ENCODE data around the gene CD160.

GRCh38 chr1:145720878-145721671 is 1.8 kb downstream of the CD160 start:
- TF ChIP-seq, protein P1, sequence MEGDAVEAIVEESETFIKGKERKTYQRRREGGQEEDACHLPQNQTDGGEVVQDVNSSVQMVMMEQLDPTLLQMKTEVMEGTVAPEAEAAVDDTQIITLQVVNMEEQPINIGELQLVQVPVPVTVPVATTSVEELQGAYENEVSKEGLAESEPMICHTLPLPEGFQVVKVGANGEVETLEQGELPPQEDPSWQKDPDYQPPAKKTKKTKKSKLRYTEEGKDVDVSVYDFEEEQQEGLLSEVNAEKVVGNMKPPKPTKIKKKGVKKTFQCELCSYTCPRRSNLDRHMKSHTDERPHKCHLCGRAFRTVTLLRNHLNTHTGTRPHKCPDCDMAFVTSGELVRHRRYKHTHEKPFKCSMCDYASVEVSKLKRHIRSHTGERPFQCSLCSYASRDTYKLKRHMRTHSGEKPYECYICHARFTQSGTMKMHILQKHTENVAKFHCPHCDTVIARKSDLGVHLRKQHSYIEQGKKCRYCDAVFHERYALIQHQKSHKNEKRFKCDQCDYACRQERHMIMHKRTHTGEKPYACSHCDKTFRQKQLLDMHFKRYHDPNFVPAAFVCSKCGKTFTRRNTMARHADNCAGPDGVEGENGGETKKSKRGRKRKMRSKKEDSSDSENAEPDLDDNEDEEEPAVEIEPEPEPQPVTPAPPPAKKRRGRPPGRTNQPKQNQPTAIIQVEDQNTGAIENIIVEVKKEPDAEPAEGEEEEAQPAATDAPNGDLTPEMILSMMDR (IDR thresholded peaks at IDR 0.05; ENCODE audit: low read length): peak; percentile 98
- TF ChIP-seq EZH2phosphoT487 (IDR thresholded peaks at IDR 0.05; ENCODE audit: low read length) (no peak), EZH2 (optimal IDR thresholded peaks at IDR 0.05; ENCODE audit: low read depth, low read length) (no peak)

All from MM.1S (cell line).